GM23338 (cell line): ENCODE results near the gene MLST8. TPM values are rescaled to one million over a fixed set of nuclear protein-coding genes. Genes with fewer than 3 reads are reported as not detected.

Experiments
- ATAC-seq: fragments of 200-7000 bp; cut with Tn5 transposase; 3 replicates; pipeline ENCODE4 v1.9.1; 2020
- DNase-seq: peaks from one replicate; pipeline ENCODE4 v3.0.0-alpha.2; 2015; ENCODE audit warnings: low spot score
- H2AFZ ChIP-seq: fragments of 200-600 bp; sonication (generic); 2 replicates; pipeline ENCODE4 v1.8.0; 2016; ENCODE audit warnings: antibody characterized with exemption, mild to moderate bottlenecking, moderate library complexity
- H3F3A ChIP-seq: fragments of 200-600 bp; sonication (generic); replicated peaks from 2 replicates; pipeline ENCODE4 v1.8.0; 2017; ENCODE audit warnings: antibody characterized with exemption, mixed run types, low read depth
- H3K27ac ChIP-seq: fragments of 200-600 bp; sonication (generic); 2 replicates; pipeline ENCODE4 v1.6.1; 2016; ENCODE audit warnings: low read depth
- H3K27me3 ChIP-seq: fragments of 200-600 bp; sonication (generic); 2 replicates; pipeline ENCODE4 v1.8.0; 2016; ENCODE audit warnings: mild to moderate bottlenecking, mixed run types, moderate library complexity; ENCODE audit not compliant: insufficient read depth
- H3K36me3 ChIP-seq: fragments of 200-600 bp; sonication (generic); 2 replicates; pipeline ENCODE4 v1.8.0; 2016; ENCODE audit warnings: mild to moderate bottlenecking; ENCODE audit not compliant: insufficient read depth
- H3K4me1 ChIP-seq: fragments of 200-600 bp; sonication (generic); 2 replicates; pipeline ENCODE4 v1.8.0; 2016; ENCODE audit warnings: mild to moderate bottlenecking, moderate library complexity; ENCODE audit not compliant: insufficient read depth
- H3K4me2 ChIP-seq: fragments of 200-600 bp; sonication (generic); 2 replicates; pipeline ENCODE4 v1.7.1; 2017; ENCODE audit warnings: mixed run types
- H3K4me3 ChIP-seq: fragments of 200-600 bp; sonication (generic); 2 replicates; pipeline ENCODE4 v1.6.1; 2016; ENCODE audit warnings: mixed run types
- H3K79me2 ChIP-seq: fragments of 200-600 bp; sonication (generic); replicated peaks from 2 replicates; pipeline ENCODE4 v1.8.0; 2017; ENCODE audit warnings: mild to moderate bottlenecking; ENCODE audit not compliant: insufficient read depth
- H3K9me2 ChIP-seq: fragments of 200-600 bp; sonication (generic); 2 replicates; pipeline ENCODE4 v1.8.0; 2017; ENCODE audit not compliant: insufficient read depth
- H4K20me1 ChIP-seq: fragments of 200-600 bp; sonication (generic); replicated peaks from 2 replicates; pipeline ENCODE4 v1.8.0; 2017; ENCODE audit warnings: mild to moderate bottlenecking; ENCODE audit not compliant: insufficient read depth
- H3K27ac Mint-ChIP-seq: 2 replicates; pipeline ENCODE4 v1.8.0; 2020; ENCODE audit warnings: inconsistent platforms, mild to moderate bottlenecking, moderate library complexity, mixed read lengths
- H3K27me3 Mint-ChIP-seq: 3 replicates; pipeline ENCODE4 v1.8.0; 2022; ENCODE audit warnings: low read depth, mild to moderate bottlenecking, moderate library complexity, mixed read lengths, inconsistent platforms; ENCODE audit not compliant: insufficient read depth, poor library complexity
- H3K36me3 Mint-ChIP-seq: 3 replicates; pipeline ENCODE4 v1.8.0; 2021; ENCODE audit warnings: low read depth, mild to moderate bottlenecking, inconsistent platforms, moderate library complexity, mixed read lengths
- H3K4me1 Mint-ChIP-seq: 3 replicates; pipeline ENCODE4 v1.8.0; 2020; ENCODE audit warnings: mild to moderate bottlenecking, inconsistent platforms, mixed read lengths
- H3K4me3 Mint-ChIP-seq: 3 replicates; pipeline ENCODE4 v1.8.0; 2021; ENCODE audit warnings: moderate library complexity, mild to moderate bottlenecking, inconsistent platforms, mixed read lengths
- H3K9me3 Mint-ChIP-seq: 3 replicates; pipeline ENCODE4 v1.8.0; 2020; ENCODE audit warnings: moderate library complexity, mild to moderate bottlenecking, inconsistent platforms, mixed read lengths
- CREB1 ChIP-seq: fragments of 250-450 bp; sonication (Bioruptor Pico); IDR thresholded peaks from 2 replicates; pipeline ENCODE4 v1.5.0; 2020; ENCODE audit warnings: low read depth, mild to moderate bottlenecking, moderate library complexity
- CTCF ChIP-seq, 2 experiments: fragments of 200-600 bp in 1 of 2; sonication (generic) in 1 of 2; conservative IDR thresholded peaks; 2 replicates each; pipeline versions ENCODE4 v1.5.1 to v1.6.1; 2016 to 2017; ENCODE audit warnings: antibody characterized with exemption in 2 of 2, low read depth in 2 of 2, mild to moderate bottlenecking in 2 of 2, moderate library complexity in 1 of 2
- EZH2 ChIP-seq: fragments of 200-600 bp; sonication (generic); IDR thresholded peaks from one replicate; pipeline ENCODE4 v1.8.0; 2017; ENCODE audit warnings: antibody characterized with exemption, mild to moderate bottlenecking, low read depth; ENCODE audit not compliant: unreplicated experiment
- EZH2phosphoT487 ChIP-seq: fragments of 200-600 bp; sonication (generic); IDR thresholded peaks from one replicate; pipeline ENCODE4 v1.8.1; 2018; ENCODE audit warnings: antibody characterized with exemption; ENCODE audit not compliant: unreplicated experiment
- JUNB ChIP-seq: IDR thresholded peaks from one replicate; pipeline ENCODE4 v1.6.1; 2016; ENCODE audit warnings: antibody characterized with exemption; ENCODE audit not compliant: unreplicated experiment
- NANOG ChIP-seq: IDR thresholded peaks from 2 replicates; pipeline ENCODE4 v1.6.1; 2016; ENCODE audit warnings: antibody characterized with exemption, borderline replicate concordance
- STAT1 ChIP-seq: IDR thresholded peaks from one replicate; pipeline ENCODE4 v1.6.1; 2016; ENCODE audit warnings: antibody characterized with exemption; ENCODE audit not compliant: unreplicated experiment
- ZNF114 ChIP-seq: fragments of 250-450 bp; sonication (Bioruptor Pico); IDR thresholded peaks from 2 replicates; pipeline ENCODE4 v1.5.0; 2020; ENCODE audit warnings: mild to moderate bottlenecking, moderate library complexity
- ZNF331 ChIP-seq: fragments of 250-450 bp; sonication (Bioruptor Pico); IDR thresholded peaks from 2 replicates; pipeline ENCODE4 v1.5.0; 2020; ENCODE audit warnings: low read depth, mild to moderate bottlenecking, moderate library complexity
- polyA plus RNA-seq: library from polyadenylated mRNA; unstranded; fragments of >200 nt; fragmentation: Nextera tagmentation; extraction: Ambion mirVana; gene quantifications from 2 replicates; pipeline ENCODE4 v1.2.1, GENCODE V29; 2016
- total RNA-seq: library from RNA; depleted of rRNA; stranded (reverse); fragments of >200 nt; shearing (Covaris generic); gene quantifications from 2 replicates; pipeline ENCODE4 v1.2.3, GENCODE V29; 2014
- TF ChIP-seq, protein P1 (sequence below): IDR thresholded peaks from one replicate; pipeline ENCODE4 v1.6.1; 2018; ENCODE audit warnings: antibody characterized with exemption; ENCODE audit not compliant: unreplicated experiment
- TF ChIP-seq, protein P2 (sequence below): IDR thresholded peaks from 2 replicates; pipeline ENCODE4 v1.6.1; 2016; ENCODE audit warnings: antibody characterized with exemption

Gene MLST8
- total and polyA plus RNA-seq, 2 experiments from 2014 or later: 58.8 to 138 TPM

DNA sequence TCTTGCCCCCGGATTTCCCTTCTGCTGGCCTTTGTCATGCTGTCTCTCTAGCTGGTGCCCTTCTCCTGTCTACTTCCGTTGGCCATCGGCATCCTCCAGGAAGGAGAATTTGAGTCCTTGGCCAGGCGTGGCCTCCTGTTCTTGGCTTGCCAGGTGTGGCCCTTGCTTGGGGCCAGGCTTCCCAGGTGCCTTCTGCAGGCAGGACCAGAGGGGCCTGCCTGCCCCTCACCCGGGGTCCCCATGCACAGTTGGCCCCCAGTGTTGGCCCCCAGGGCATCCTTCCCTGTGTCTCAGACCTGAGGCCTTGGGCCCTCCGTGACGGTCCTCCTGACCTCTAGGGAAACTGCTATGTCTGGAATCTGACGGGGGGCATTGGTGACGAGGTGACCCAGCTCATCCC is 2.6 kb downstream of the MLST8 start:
- H4K20me1 ChIP-seq: peaks cover 9% of the 10 kb centered on the region
- Mint-ChIP-seq H3K9me3 (no peaks in the 10 kb centered on the region), H3K27me3 (peaks cover 16% of the 10 kb centered on the region), H3K4me3 (peak overlapping the region; percentile 54; the same call in 2 of the 3 replicates), H3K27ac (no peak overlapping the region), H3K36me3 (peaks cover 26% of the 10 kb centered on the region), H3K4me1 (peaks cover 23% of the 10 kb centered on the region)
- no peak overlapping the region for H3K4me2 ChIP-seq
- H2AFZ ChIP-seq: no peak overlapping the region
- ATAC-seq: no peak
- TF ChIP-seq CTCF (conservative IDR thresholded peaks at IDR 0.05; ENCODE audit: low read depth in 2 of 2) (no peak), NANOG (no peak), EZH2 (no peak), JUNB (no peak), EZH2phosphoT487 (no peak), ZNF114 (CRISPR knock-in tag) (no peak), ZNF331 (CRISPR knock-in tag) (no peak), CREB1 (CRISPR knock-in tag) (no peak), STAT1 (no peak)
- TF ChIP-seq, protein P1, sequence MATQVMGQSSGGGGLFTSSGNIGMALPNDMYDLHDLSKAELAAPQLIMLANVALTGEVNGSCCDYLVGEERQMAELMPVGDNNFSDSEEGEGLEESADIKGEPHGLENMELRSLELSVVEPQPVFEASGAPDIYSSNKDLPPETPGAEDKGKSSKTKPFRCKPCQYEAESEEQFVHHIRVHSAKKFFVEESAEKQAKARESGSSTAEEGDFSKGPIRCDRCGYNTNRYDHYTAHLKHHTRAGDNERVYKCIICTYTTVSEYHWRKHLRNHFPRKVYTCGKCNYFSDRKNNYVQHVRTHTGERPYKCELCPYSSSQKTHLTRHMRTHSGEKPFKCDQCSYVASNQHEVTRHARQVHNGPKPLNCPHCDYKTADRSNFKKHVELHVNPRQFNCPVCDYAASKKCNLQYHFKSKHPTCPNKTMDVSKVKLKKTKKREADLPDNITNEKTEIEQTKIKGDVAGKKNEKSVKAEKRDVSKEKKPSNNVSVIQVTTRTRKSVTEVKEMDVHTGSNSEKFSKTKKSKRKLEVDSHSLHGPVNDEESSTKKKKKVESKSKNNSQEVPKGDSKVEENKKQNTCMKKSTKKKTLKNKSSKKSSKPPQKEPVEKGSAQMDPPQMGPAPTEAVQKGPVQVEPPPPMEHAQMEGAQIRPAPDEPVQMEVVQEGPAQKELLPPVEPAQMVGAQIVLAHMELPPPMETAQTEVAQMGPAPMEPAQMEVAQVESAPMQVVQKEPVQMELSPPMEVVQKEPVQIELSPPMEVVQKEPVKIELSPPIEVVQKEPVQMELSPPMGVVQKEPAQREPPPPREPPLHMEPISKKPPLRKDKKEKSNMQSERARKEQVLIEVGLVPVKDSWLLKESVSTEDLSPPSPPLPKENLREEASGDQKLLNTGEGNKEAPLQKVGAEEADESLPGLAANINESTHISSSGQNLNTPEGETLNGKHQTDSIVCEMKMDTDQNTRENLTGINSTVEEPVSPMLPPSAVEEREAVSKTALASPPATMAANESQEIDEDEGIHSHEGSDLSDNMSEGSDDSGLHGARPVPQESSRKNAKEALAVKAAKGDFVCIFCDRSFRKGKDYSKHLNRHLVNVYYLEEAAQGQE: no peak
- TF ChIP-seq, protein P2, sequence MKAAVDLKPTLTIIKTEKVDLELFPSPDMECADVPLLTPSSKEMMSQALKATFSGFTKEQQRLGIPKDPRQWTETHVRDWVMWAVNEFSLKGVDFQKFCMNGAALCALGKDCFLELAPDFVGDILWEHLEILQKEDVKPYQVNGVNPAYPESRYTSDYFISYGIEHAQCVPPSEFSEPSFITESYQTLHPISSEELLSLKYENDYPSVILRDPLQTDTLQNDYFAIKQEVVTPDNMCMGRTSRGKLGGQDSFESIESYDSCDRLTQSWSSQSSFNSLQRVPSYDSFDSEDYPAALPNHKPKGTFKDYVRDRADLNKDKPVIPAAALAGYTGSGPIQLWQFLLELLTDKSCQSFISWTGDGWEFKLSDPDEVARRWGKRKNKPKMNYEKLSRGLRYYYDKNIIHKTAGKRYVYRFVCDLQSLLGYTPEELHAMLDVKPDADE: no peak
- H3K9me2 ChIP-seq: no peaks in the 10 kb centered on the region
- H3K36me3 ChIP-seq: 0 out of 2 replicates have a peak, but pooled peaks cover 5% of the 10 kb centered on the region
- H3K79me2 ChIP-seq: peaks cover 6% of the 10 kb centered on the region; the same call in 1 of the 2 replicates
- H3K4me1 ChIP-seq: peaks cover 7% of the 10 kb centered on the region; the same call in 1 of the 2 replicates
- no peak overlapping the region for H3K27ac ChIP-seq
- no peak overlapping the region for H3K4me3 ChIP-seq
- H3K27me3 ChIP-seq: no peaks in the 10 kb centered on the region
- peaks cover 24% of the 10 kb centered on the region; the same call in 1 of the 2 replicates for H3F3A ChIP-seq
- no peak for DNase-seq
